Upper lobe of right lung (tissue), 1 donor: ENCODE measurements around the gene TBC1D2B. TPM values are rescaled to one million over a fixed set of nuclear protein-coding genes. Genes with fewer than 3 reads are reported as not detected.
A peak's percentile ranks its signal among the peaks of the same experiment; 100 is the strongest.

ENCODE experiments used
- ATAC-seq: fragments of 200-7000 bp; cut with Tn5 transposase; one replicate; pipeline ENCODE4 v1.9.1; 2020; ENCODE audit warnings: mild to moderate bottlenecking, moderate library complexity
- DNase-seq: peaks from one replicate; pipeline ENCODE4 v3.0.0-alpha.2; 2020
- H3K27ac ChIP-seq: fragments of 200-600 bp; one replicate; pipeline ENCODE4 v1.8.0; 2022
- H3K27me3 ChIP-seq: fragments of 200-600 bp; one replicate; pipeline ENCODE4 v1.8.0; 2022; ENCODE audit warnings: mild to moderate bottlenecking
- H3K36me3 ChIP-seq: fragments of 200-600 bp; one replicate; pipeline ENCODE4 v1.8.0; 2022
- H3K4me1 ChIP-seq: fragments of 200-600 bp; one replicate; pipeline ENCODE4 v1.8.0; 2022
- H3K4me3 ChIP-seq: fragments of 200-600 bp; one replicate; pipeline ENCODE4 v1.8.0; 2022; ENCODE audit warnings: mild to moderate bottlenecking
- H3K9me3 ChIP-seq: fragments of 200-600 bp; one replicate; pipeline ENCODE4 v1.8.0; 2022
- intact Hi-C: fragments of 100-400 bp; cut with DNase I; formaldehyde crosslinking; loops from one replicate; pipeline ENCODE4 v1.11.0; 2022
- total RNA-seq: library from RNA; stranded (reverse); fragmentation: NEBNext Ultra II Directional; extraction: Animal tissue kit (Norgen Biotek cat#: 25700); gene quantifications from one replicate; pipeline ENCODE4 v1.2.1, GENCODE V29; 2021
- TF ChIP-seq, protein P1 (sequence below): fragments of 200-600 bp; IDR thresholded peaks from one replicate; pipeline ENCODE4 v1.8.0; 2022; ENCODE audit warnings: antibody characterized with exemption
- donor health status: DM: no; HTN: yes; CAD: no; lungs with severe emphysema.

Gene TBC1D2B
- total RNA-seq, 1 donor from 2014 or later: 88.7 TPM

- Histone ChIP-seq H3K36me3 (peaks cover 38% of the 10 kb centered on the region), H3K27me3 (no peaks in the 10 kb centered on the region), H3K27ac (no peak overlapping the region), H3K4me1 (peaks cover 67% of the 10 kb centered on the region), H3K4me3 (no peak overlapping the region), H3K9me3 (no peaks in the 10 kb centered on the region)
- intact Hi-C loops: no loop called here
- ATAC-seq (no peak), DNase-seq (no peak)
- TF ChIP-seq, protein P1, sequence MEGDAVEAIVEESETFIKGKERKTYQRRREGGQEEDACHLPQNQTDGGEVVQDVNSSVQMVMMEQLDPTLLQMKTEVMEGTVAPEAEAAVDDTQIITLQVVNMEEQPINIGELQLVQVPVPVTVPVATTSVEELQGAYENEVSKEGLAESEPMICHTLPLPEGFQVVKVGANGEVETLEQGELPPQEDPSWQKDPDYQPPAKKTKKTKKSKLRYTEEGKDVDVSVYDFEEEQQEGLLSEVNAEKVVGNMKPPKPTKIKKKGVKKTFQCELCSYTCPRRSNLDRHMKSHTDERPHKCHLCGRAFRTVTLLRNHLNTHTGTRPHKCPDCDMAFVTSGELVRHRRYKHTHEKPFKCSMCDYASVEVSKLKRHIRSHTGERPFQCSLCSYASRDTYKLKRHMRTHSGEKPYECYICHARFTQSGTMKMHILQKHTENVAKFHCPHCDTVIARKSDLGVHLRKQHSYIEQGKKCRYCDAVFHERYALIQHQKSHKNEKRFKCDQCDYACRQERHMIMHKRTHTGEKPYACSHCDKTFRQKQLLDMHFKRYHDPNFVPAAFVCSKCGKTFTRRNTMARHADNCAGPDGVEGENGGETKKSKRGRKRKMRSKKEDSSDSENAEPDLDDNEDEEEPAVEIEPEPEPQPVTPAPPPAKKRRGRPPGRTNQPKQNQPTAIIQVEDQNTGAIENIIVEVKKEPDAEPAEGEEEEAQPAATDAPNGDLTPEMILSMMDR: no peak
These were observed 32.3 kb downstream of the TBC1D2B start for GRCh38 chr15:78045189-78045588.

DNA sequence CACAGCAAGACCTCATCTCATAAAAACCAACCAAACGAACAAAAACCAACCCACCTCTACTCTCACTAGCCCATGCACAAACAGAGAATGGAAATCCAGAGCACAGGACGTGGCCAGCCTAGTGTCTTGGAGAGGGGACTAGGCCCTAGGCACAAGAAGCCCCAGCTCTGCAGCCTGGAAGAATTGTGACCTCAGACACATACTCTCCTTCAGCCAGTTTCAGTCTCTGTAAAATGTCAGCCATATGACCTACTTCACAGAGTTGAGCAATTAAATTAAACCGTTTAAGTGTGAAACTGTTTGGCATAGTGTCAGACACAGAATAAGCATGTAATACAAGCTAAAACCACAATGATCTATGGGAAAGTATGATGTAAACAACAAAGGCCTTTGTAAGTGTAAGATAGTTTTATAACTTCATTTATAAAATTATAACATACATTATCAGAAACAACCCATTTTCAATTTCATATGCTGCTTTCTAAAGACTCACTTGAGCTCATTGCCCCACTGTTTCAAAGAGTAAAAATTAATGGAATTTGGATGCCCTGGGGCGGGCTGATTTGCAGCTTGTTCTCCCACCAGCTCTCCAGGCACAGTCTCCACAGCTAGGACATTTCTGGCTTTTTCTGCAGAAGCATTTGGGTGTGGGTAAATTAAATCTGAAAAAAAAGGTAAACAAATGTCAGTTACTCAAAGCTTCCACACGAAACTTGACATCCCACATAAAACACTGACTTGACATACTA is 32.9 kb downstream of the TBC1D2B start:
- H3K4me1 ChIP-seq: peaks cover 66% of the 10 kb centered on the region

DNA sequence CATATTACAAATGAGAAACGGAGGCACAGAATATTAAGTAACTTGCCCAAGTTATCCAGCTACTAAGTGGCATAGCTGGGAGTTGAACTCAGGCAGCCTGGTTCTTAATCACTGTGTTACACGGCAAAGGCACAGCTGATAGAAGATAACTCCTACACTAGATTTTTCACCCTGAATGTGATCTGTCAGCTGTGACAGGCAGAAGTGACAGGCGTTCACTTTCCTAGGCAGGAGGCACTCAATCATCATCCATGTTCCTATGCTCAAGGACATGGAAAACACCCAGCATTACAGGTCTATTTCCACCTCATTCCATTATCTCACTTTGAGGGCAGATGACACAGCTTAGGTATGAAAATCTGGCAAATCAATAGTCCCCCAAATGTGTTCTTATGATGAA is 35.6 kb downstream of the TBC1D2B start:
- Histone ChIP-seq H3K4me1 (peaks cover 66% of the 10 kb centered on the region), H3K9me3 (no peaks in the 10 kb centered on the region), H3K27me3 (no peaks in the 10 kb centered on the region), H3K36me3 (peaks cover 42% of the 10 kb centered on the region), H3K27ac (no peak overlapping the region), H3K4me3 (no peak overlapping the region)
- TF ChIP-seq, protein P1: no peak
- ATAC-seq: no peak
- DNase-seq: no peak
- intact Hi-C loops: no loop called here

More for the DNA sequence above, 32.9 kb downstream of the TBC1D2B start:
- Histone ChIP-seq H3K27me3 (no peaks in the 10 kb centered on the region), H3K27ac (peak overlapping the region; percentile 37), H3K4me3 (no peak overlapping the region), H3K9me3 (no peaks in the 10 kb centered on the region), H3K36me3 (peaks cover 38% of the 10 kb centered on the region)
- TF ChIP-seq, protein P1: no peak
- peak; percentile 49 for ATAC-seq
- no peak for DNase-seq
- intact Hi-C loops: no loop called here

DNA sequence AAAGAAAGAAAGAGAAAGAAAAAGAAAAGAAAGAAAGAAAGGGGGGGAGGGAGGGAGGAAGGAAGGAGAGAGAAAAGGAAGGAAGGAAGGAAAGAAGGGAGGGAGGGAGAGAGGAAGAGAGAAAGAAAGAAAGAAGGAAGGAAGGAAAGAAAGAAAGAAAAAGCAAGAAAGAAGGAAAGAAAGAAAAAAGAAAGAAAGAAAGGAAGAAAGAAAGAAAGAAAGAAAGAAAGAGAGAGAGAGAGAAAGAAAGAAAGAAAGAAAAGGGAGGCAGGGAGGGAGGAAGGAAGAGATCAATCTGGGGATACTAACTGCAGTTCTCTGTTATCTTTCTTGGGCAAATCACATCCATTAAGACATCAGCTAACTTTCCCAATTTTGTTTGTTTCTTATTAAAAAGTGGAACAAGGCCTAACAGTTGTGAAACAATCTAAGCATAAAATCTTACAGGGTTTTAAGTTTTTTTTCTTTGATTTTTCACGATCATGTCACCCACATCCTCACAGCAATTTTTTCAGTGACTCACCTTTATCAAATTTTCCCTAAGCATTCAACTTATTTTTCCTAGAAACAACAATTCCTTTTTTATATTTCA is 36.8 kb downstream of the TBC1D2B start:
- intact Hi-C loops: no loop called here
- no peak overlapping the region for H3K4me3 ChIP-seq
- ATAC-seq (no peak), DNase-seq (no peak)
- peaks cover 64% of the 10 kb centered on the region for H3K4me1 ChIP-seq
- peaks cover 42% of the 10 kb centered on the region for H3K36me3 ChIP-seq
- no peak overlapping the region for H3K27ac ChIP-seq
- H3K27me3 ChIP-seq: no peaks in the 10 kb centered on the region
- TF ChIP-seq, protein P1: no peak
- H3K9me3 ChIP-seq: no peaks in the 10 kb centered on the region

- no peaks in the 10 kb centered on the region for H3K9me3 ChIP-seq
- H3K4me3 ChIP-seq: no peak overlapping the region
- peaks cover 32% of the 10 kb centered on the region for H3K36me3 ChIP-seq
- no peaks in the 10 kb centered on the region for H3K27me3 ChIP-seq
- TF ChIP-seq, protein P1: no peak
- intact Hi-C loops: no loop called here
- H3K27ac ChIP-seq: peak overlapping the region; percentile 62
- ATAC-seq (no peak), DNase-seq (no peak)
- H3K4me1 ChIP-seq: peaks cover 68% of the 10 kb centered on the region
These were observed 38.8 kb downstream of the TBC1D2B start for GRCh38 chr15:78038585-78039247.
